Measurements from ENCODE around the gene TRAM2. TPM values are rescaled to one million over a fixed set of nuclear protein-coding genes. Genes with fewer than 3 reads are reported as not detected.

TRAM2 gene
- total and polyA plus RNA-seq, 9 of the 15 experiments (the other 6 are each of a cell fraction or from before 2014, with no cell fraction given) = 2.6 to 13.3 (median 8.9) TPM

DNA sequence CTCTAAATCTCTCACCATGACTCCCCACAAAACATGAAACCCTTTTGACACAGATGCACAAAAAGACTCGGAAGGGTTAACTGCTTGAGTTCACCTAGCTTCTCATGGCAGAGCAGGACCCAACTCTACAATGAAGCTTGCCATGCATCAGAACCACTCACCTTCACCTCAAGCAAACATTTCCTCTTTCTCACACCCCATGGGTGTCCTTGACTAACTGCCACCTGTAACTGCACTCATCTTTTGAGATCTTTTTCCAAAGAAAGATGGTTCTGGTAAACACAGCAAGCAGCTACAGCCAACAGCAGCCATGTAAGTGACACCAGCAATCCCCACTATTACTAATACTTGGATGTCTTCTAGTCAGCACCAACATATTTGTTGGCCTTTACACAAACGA, 80.2 kb downstream of the TRAM2 start:
- Histone ChIP-seq H3K79me2 (ENCODE audit: control insufficient read depth, insufficient read depth, low read length) (no peaks in the 10 kb centered on the region), H3K36me3 (ENCODE audit: control insufficient read depth, insufficient read depth, low read length) (no peaks in the 10 kb centered on the region), H3K9ac (ENCODE audit: insufficient read depth in 1 of 2, low read depth in 2 of 2, low read length in 2 of 2) (no peak overlapping the region), H2AFZ (ENCODE audit: low read depth, low read length) (no peak overlapping the region), H4K20me1 (replicated peaks; ENCODE audit: control insufficient read depth, insufficient read depth, low read length) (no peaks in the 10 kb centered on the region), H3K9me1 (ENCODE audit: control insufficient read depth, insufficient read depth, low read length) (no peaks in the 10 kb centered on the region), H3K9me3 (replicated peaks; ENCODE audit: control insufficient read depth, insufficient read depth, low read depth, low read length) (no peaks in the 10 kb centered on the region), H3K4me1 (replicated peaks in 1 of 2; ENCODE audit: control insufficient read depth in 2 of 2, insufficient read depth in 2 of 2, low read length in 2 of 2) (no peaks in the 10 kb centered on the region; a peak in 2 of 5 replicates), H3K4me2 (ENCODE audit: insufficient read depth, low read length) (no peak overlapping the region), H3K27me3 (ENCODE audit: control insufficient read depth in 2 of 2, insufficient read depth in 2 of 2, low read length in 2 of 2) (no peaks in the 10 kb centered on the region), H3K27ac (ENCODE audit: extremely low read depth, low read depth, low read length) (no peak overlapping the region), H3K4me3 (no peak overlapping the region)
- no TSS peak for BruUV-seq (replicated peaks)
- ATAC-seq (no peak), DNase-seq (ENCODE audit: extremely low read depth in 1 of 4, low spot score in 3 of 4) (no peak), FAIRE-seq (no peak)
- ChIA-PET CTCF (ENCODE audit: low intra/inter-chr PET ratio) (no interaction called here), POLR2A (no interaction called here)
- in situ Hi-C loops (cut with MboI) (no loop called here), intact Hi-C loops (cut with micrococcal nuclease) (no loop called here)
- TF ChIP-seq MBD2 (IDR thresholded peaks at IDR 0.05; ENCODE audit: borderline replicate concordance, low read depth) (no peak), ZFP30 (CRISPR knock-in tag; IDR thresholded peaks at IDR 0.05; ENCODE audit: borderline replicate concordance) (no peak), ARHGAP35 (IDR thresholded peaks at IDR 0.05; ENCODE audit: partially characterized antibody) (no peak)
- WGBS (ENCODE audit: insufficient coverage, low coverage, missing lambda C conversion rate) = 37% methylated on average over 2 of the region's 2 CpGs

GRCh38 chr6:52495922-52496321, 80.9 kb downstream of the TRAM2 start:
- Histone ChIP-seq H3K4me1 (replicated peaks in 1 of 2; ENCODE audit: control insufficient read depth in 2 of 2, insufficient read depth in 2 of 2, low read length in 2 of 2) (no peaks in the 10 kb centered on the region; a peak in 2 of 5 replicates), H2AFZ (ENCODE audit: low read depth, low read length) (no peak overlapping the region), H3K79me2 (ENCODE audit: control insufficient read depth, insufficient read depth, low read length) (no peaks in the 10 kb centered on the region), H3K9ac (ENCODE audit: insufficient read depth in 1 of 2, low read depth in 2 of 2, low read length in 2 of 2) (no peak overlapping the region), H3K9me1 (ENCODE audit: control insufficient read depth, insufficient read depth, low read length) (no peaks in the 10 kb centered on the region), H3K27me3 (ENCODE audit: control insufficient read depth in 2 of 2, insufficient read depth in 2 of 2, low read length in 2 of 2) (no peaks in the 10 kb centered on the region), H3K4me3 (no peak overlapping the region), H4K20me1 (replicated peaks; ENCODE audit: control insufficient read depth, insufficient read depth, low read length) (no peaks in the 10 kb centered on the region), H3K36me3 (ENCODE audit: control insufficient read depth, insufficient read depth, low read length) (no peaks in the 10 kb centered on the region), H3K9me3 (replicated peaks; ENCODE audit: control insufficient read depth, insufficient read depth, low read depth, low read length) (no peaks in the 10 kb centered on the region), H3K27ac (ENCODE audit: extremely low read depth, low read depth, low read length) (no peak overlapping the region), H3K4me2 (ENCODE audit: insufficient read depth, low read length) (no peak overlapping the region)
- in situ Hi-C loops (cut with MboI) (no loop called here), intact Hi-C loops (cut with micrococcal nuclease) (no loop called here)
- TF ChIP-seq, protein P1, sequence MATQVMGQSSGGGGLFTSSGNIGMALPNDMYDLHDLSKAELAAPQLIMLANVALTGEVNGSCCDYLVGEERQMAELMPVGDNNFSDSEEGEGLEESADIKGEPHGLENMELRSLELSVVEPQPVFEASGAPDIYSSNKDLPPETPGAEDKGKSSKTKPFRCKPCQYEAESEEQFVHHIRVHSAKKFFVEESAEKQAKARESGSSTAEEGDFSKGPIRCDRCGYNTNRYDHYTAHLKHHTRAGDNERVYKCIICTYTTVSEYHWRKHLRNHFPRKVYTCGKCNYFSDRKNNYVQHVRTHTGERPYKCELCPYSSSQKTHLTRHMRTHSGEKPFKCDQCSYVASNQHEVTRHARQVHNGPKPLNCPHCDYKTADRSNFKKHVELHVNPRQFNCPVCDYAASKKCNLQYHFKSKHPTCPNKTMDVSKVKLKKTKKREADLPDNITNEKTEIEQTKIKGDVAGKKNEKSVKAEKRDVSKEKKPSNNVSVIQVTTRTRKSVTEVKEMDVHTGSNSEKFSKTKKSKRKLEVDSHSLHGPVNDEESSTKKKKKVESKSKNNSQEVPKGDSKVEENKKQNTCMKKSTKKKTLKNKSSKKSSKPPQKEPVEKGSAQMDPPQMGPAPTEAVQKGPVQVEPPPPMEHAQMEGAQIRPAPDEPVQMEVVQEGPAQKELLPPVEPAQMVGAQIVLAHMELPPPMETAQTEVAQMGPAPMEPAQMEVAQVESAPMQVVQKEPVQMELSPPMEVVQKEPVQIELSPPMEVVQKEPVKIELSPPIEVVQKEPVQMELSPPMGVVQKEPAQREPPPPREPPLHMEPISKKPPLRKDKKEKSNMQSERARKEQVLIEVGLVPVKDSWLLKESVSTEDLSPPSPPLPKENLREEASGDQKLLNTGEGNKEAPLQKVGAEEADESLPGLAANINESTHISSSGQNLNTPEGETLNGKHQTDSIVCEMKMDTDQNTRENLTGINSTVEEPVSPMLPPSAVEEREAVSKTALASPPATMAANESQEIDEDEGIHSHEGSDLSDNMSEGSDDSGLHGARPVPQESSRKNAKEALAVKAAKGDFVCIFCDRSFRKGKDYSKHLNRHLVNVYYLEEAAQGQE (IDR thresholded peaks at IDR 0.05; ENCODE audit: borderline replicate concordance) = peak; percentile 7; the same call in 1 of the 2 replicates
- TF ChIP-seq, protein P1 (CRISPR knock-in tag; IDR thresholded peaks at IDR 0.05; ENCODE audit: low read depth) = no peak
- TF ChIP-seq SRSF9 (IDR thresholded peaks at IDR 0.05; ENCODE audit: borderline replicate concordance, low read depth, low read length) = no peak
- ChIA-PET POLR2A (interaction anchor here (0.8 kb wide), 1 partner anchor 19 kb away, joined by 3 read pairs; no protein-coding TSS in a partner anchor), CTCF (ENCODE audit: low intra/inter-chr PET ratio) (no interaction called here)
- FAIRE-seq (no peak), ATAC-seq (no peak), DNase-seq (ENCODE audit: extremely low read depth in 1 of 4, low spot score in 3 of 4) (no peak)
- 56% methylated on average over 3 of the region's 3 CpGs for WGBS (ENCODE audit: insufficient coverage, low coverage, missing lambda C conversion rate)
- no TSS peak for BruUV-seq (replicated peaks)
